ENCODE results near the gene DPP7.

Gene DPP7

GRCh38 chr9:137150617-137151457 is 36.3 kb upstream of the DPP7 start:
- FAIRE-seq (no peak), DNase-seq (ENCODE audit: insufficient read length, low spot score) (no peak)
- TF ChIP-seq CTCF (IDR thresholded peaks at IDR 0.05; ENCODE audit: insufficient read depth, missing control alignments), result no peak

GRCh38 chr9:137149942-137150616 is 35.5 kb upstream of the DPP7 start:
- no peak for FAIRE-seq
- no peak for DNase-seq (ENCODE audit: insufficient read length, low spot score)
- TF ChIP-seq CTCF (IDR thresholded peaks at IDR 0.05; ENCODE audit: insufficient read depth, missing control alignments), result no peak

- TF ChIP-seq CTCF (IDR thresholded peaks at IDR 0.05; ENCODE audit: insufficient read depth, missing control alignments), result no peak
- FAIRE-seq (no peak), DNase-seq (ENCODE audit: insufficient read length, low spot score) (no peak)
These were observed 34.8 kb upstream of the DPP7 start for GRCh38 chr9:137149363-137149762.

GRCh38 chr9:137148661-137149060 is 34.1 kb upstream of the DPP7 start:
- FAIRE-seq (no peak), DNase-seq (ENCODE audit: insufficient read length, low spot score) (no peak)
- no peak for TF ChIP-seq CTCF (IDR thresholded peaks at IDR 0.05; ENCODE audit: insufficient read depth, missing control alignments)

GRCh38 chr9:137148242-137148641 is 33.7 kb upstream of the DPP7 start:
- no peak for FAIRE-seq
- TF ChIP-seq CTCF (IDR thresholded peaks at IDR 0.05; ENCODE audit: insufficient read depth, missing control alignments), result no peak
- DNase-seq (ENCODE audit: insufficient read length, low spot score), result no peak

DNA sequence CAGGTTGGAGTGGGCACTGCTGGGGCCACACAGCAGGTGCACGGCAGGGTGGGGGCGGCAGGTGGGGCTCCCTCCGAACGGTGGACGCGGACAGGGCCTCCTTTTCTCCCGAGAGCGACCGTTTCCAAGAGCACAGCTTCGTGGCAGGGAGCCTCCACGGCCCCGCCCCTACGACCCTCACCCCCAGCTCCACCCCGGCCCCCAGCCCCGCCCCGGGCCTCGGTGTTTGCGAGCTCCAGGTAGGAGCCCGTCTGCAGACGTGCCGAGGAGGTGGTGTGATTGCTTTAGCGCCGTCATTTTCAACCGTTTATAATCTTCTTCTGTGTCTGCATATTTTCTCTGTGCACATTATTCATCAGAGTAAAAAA is 33.2 kb upstream of the DPP7 start:
- FAIRE-seq (no peak), DNase-seq (ENCODE audit: insufficient read length, low spot score) (no peak)
- TF ChIP-seq CTCF (IDR thresholded peaks at IDR 0.05; ENCODE audit: insufficient read depth, missing control alignments), result no peak
